ENCODE data around the gene SMOC2.
"Not testable (repeated sequence)": the region's sequence is repeated elsewhere in the genome, so short reads cannot be mapped to it uniquely, and the experiment has no call there.

Gene SMOC2

GRCh38 chr6:168606722-168607121 is 165.7 kb downstream of the SMOC2 start:
- no peak for DNase-seq (ENCODE audit: low read depth)

DNA sequence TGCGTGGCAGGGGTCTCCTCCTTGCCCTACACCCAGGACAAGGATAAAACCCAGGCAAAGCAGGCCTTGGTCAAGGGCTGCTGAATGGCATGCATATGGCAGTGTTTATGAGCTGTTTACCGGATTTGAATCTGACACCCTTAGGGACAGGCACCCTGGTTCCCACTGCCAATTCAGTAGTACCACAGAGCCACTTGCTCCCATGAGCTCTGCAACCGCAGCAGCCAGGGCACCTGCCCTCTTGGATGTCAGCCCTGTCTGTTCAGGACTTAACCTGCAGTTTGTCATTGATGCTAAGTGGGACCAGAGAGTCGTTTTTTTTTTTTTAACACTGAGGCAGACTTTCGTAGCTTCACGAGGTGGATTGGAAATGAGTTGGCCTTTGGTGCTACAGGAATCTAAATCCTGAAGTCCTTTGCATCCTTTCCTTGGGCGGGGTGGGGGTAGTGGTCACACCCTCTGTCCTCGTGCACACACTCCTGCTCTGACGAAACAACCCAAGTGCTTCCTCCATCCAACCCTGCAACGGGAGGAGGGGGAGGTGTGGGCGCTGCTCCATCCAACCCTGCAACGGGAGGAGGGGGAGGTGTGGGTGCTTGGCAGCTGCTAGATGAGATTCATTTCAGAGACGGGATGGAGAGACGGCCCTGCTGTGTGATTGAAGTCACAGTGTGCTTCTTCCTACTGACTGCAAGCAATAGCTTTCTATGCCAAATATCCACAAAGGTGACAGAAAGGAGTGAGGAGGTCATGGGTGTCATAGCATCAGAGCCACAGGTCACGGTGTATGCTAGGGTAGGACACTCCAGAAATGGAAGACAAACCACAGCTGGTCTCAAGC is 166.5 kb downstream of the SMOC2 start:
- no peak for DNase-seq (ENCODE audit: low read depth)

GRCh38 chr6:168608113-168608400 is 167.1 kb downstream of the SMOC2 start:
- no peak for DNase-seq (ENCODE audit: low read depth)

DNA sequence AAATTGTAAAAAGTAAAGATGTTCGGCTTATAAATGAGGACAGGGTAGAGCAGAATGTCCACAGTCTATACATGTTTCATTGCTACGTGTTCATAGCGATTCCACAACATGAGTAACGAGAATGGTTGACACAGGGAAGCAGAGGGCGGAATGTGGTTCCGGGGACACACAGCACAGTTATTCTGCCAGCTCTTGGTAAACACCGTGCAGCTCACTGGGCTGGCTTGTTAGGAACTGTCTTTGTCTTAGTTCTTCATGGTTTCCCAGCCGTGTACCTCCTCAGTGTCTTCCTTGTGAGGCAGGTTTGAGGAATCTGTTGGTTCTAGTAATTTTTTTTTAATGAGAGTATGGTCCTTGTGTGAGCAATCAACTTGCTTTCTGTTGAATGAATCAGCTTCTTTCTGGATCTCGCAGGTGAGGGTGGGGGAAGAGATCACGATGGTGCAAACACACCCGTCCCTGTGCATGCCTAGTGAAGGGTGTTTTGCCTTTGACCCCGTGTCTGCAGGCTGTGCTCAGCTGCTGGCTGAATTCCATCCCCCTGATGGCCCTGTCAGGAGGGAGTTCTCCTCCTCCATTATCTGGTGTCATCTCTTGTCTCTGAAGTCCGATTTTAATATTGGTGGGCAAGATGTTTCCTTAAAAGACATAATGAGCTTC is 168.2 kb downstream of the SMOC2 start:
- no peak for DNase-seq (ENCODE audit: low read depth)

GRCh38 chr6:168609914-168610490 is 169.0 kb downstream of the SMOC2 start:
- no peak for DNase-seq (ENCODE audit: low read depth)

- DNase-seq (ENCODE audit: low read depth): not testable (repeated sequence)
Measured at GRCh38 chr6:168610966-168611365, 170.0 kb downstream of the SMOC2 start.

GRCh38 chr6:168611691-168612090 is 170.7 kb downstream of the SMOC2 start:
- DNase-seq (ENCODE audit: low read depth): no peak

GRCh38 chr6:168612586-168612985 is 171.6 kb downstream of the SMOC2 start:
- no peak for DNase-seq (ENCODE audit: low read depth)

DNA sequence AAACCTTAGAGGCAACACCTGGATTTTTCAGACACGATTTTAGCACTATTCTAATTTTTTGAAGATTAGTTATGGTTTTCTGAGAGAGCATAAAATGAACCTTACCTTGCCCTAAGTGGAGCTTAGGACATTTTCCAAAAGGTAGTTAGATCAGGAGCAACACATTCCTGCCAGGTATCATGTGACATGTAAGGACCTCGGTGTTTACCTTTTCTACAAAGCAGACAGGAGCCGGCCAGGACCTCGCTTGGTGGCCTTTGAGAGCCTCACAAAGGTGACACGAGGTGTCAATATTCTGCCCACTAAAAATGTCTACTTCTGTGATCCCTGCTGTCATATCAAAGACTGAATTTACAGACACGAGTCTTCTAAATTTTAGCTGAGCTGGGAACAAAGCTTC is 174.9 kb downstream of the SMOC2 start:
- DNase-seq (ENCODE audit: low read depth): no peak

DNA sequence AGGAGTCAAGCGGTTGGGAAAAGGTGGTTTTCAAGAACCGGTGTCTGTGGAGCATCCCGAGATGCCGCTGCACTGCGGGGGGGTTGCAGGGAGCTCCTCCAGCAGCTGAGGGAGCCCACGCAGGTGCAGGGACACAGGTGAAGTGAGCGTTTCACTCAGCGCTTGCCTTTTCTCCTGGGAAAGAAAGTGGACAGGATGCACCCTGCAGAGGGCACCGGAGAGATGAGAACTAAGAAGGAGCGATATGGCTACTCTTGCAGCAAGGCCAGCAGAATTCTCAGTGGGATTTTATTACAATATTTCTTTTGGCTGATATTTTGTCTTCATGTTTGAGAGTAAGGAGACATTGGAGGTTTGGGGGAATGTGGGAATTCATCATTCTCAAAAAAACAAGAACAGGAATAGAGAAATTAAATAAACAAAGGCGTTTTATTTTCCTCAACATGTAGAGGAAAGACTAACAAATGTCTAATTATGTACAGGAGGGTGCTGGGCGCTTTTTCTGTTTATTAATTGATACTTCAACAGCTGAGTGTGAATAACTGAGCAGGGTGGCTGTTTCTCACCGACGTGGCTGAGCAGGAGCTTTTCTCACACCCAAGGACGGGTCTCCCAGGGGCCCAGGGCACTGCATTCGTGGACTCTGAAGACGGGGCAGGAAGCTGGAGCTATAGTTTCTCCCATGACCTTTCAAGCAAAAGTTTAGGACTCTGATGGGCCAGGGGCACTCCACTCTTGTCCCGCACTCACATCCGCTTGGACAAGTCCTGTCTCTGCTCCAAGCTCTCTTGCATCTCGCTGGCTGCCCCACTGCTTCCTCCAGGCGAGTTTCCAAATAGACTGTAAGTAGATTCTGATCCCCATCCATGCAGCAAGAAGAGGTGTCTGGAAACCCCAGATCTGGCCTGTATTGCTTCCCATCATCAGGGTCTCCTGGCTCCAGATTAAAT is 176.1 kb downstream of the SMOC2 start:
- DNase-seq (ENCODE audit: low read depth): no peak

DNA sequence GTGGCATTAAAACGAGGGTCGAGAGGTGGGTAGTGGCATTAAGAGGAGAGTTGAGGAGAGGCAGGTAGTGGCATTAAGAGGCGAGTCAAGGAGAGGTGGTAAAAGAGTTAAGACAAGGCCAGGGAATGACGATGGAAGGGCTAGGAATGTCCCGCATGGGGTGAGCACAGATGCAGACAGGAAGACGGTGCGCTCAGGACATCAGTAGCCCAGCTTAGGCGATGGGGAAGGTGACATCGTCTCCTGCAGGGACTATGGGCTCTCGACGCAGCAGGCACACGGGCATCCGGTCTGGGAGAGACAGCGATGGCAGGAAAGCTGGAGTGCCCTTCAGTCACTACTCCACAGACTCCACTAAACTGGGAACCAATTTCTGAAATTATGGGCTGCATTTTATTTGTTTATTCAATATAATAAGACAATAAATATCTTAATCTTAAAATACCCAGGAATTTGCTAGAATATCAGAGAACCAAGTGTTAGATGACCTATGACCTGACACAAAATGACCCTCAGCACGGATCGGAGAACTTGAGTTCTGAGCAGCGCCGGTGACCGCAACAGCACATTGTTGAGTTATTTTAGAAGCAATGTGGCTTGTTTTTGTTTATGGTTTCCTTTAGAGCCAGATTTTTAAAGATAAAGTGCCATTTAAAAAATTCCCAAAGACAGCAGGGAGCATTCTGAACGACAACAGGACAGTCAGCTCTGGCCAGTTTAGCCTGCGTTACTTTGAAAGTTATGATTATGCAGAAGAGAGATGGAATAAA is 177.7 kb downstream of the SMOC2 start:
- no peak for DNase-seq (ENCODE audit: low read depth)

GRCh38 chr6:168619560-168620314 is 178.8 kb downstream of the SMOC2 start:
- DNase-seq (ENCODE audit: low read depth): no peak

DNA sequence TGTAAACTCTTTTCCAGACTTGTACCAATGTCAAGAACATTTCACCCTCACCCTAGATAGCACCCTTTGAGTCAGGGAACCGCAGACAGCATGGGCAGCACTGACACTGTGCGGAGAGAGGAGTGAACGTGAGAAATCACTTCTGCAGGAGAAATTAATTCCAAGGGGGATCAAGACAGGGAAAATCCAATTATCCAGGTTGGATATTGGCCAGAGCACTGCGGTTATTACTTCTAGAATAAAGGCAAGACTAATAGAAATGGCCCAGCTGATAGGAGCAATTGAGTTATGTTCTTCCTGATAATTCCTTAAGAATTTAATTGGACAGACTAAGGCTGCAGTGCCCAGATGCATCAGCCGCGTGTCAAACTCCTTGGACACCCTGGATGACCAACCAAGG is 179.6 kb downstream of the SMOC2 start:
- DNase-seq (ENCODE audit: low read depth): no peak

GRCh38 chr6:168623736-168624135 is 182.8 kb downstream of the SMOC2 start:
- no peak for DNase-seq (ENCODE audit: low read depth)

DNA sequence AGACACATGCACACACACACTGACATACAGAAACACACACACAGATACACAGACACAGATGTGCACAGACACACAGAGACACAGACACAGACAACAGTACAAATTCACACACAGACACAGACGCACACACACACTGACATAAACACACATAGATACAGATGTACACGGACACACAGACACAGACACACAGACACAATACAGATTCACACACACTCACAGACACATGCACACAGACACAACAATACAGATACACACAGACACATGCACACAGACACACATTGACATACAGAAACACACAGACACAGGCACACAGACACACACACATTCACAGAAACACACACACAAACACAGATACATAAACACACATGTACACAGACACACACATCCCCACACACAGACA is 183.6 kb downstream of the SMOC2 start:
- no peak for DNase-seq (ENCODE audit: low read depth)

- DNase-seq (ENCODE audit: low read depth): no peak
Measured at GRCh38 chr6:168624948-168625347, 184.0 kb downstream of the SMOC2 start.

DNA sequence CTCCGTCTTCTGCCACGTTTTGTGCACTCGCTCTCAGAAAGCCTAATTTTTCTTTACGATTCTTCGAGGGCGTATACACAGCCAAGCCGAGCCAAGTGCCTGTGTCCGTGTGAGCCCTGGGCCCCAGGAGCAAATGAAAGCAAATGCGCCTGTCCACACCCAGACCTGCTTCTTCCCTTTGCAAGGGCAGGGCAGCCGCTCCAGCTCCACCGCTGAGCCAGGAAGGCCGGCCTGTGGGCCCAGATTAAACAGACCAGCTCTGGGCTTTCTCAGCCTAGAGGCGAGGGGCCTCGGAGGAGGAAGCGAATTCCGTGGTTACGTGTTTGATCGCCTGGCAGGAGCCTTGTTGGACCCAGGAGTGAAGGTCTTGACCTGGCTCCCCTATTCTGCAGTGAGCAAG is 184.6 kb downstream of the SMOC2 start:
- DNase-seq (ENCODE audit: low read depth): no peak

DNA sequence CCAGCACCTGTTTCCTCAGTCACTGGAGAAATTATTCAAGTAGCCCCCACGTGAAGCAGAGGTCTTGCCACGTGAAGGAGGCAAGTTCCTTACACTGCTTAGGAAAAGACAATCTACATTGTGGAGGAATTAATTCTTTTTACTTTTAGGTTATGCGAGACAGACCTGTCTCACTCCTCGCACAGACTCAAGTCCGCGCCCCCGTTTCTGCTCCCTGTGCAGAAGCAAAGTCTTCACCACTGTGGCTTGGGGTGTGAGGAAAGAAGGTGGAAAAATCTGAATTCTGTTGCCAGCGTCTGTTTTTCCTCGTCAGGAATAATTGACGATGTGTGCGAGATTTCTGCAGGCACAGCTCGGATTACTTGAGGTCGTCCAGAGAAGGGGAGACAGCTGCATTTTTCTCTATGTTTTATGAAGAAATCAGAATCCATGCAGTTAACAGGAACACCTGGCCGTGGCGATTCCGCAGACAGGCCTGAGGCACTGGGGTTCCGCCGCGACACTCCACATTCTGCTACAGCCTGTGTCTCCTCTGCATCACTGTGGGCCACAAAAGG is 185.1 kb downstream of the SMOC2 start:
- DNase-seq (ENCODE audit: low read depth): no peak

DNA sequence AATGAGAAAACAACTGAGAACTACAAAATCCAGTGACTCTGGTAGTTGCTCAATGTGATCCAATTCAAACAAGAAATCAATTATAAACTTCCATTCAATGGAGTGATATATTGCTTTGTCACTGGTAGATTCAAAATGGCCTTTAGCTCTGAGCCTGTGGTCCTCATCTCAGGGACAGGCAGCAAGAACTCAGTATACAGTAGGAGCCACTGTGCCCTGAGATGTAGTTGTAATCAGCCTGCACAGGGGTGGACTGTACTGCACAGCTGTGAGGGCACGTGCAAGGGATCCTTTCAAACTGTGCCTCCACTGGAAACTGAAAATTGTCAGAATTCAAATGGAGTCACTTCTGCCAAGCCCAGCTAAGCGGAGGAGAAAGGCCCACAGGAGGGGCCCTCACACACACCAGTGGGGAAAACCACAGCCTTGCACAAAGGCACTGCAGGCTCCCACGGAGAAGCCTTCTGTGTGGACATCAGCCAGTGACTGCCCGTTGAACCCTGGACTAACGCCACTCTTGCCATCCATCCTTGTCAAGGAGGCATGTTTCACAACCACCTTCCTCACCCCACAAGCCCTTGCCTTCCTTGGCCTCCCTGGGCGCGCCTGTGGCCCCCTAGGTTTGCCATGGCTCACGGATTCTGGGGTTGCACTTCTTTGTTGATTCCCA is 186.7 kb downstream of the SMOC2 start:
- DNase-seq (ENCODE audit: low read depth): no peak

- DNase-seq (ENCODE audit: low read depth): no peak
Measured at GRCh38 chr6:168628176-168628553, 187.2 kb downstream of the SMOC2 start.
